Epithelial cell of esophagus (primary cell): ENCODE measurements around the gene SPRR3.

ENCODE experiments used
- DNase-seq: peaks from one replicate; pipeline ENCODE4 v3.0.0; 2010; ENCODE audit warnings: low read depth
- H3K4me3 ChIP-seq: 2 replicates; pipeline ENCODE4 v1.5.1; 2011; ENCODE audit warnings: mild to moderate bottlenecking, low read length, control low read depth
- TF ChIP-seq, protein P1 (sequence below): IDR thresholded peaks from 2 replicates; pipeline ENCODE4 v1.5.1; 2011; ENCODE audit warnings: low read depth, mild to moderate bottlenecking, low read length, control low read depth, inconsistent platforms; ENCODE audit not compliant: insufficient read depth; ENCODE audit errors: missing control alignments

SPRR3 gene

GRCh38 chr1:152968248-152968647, 33.3 kb upstream of the SPRR3 start:
- H3K4me3 ChIP-seq = no peak overlapping the region
- no peak for DNase-seq
- TF ChIP-seq, protein P1, sequence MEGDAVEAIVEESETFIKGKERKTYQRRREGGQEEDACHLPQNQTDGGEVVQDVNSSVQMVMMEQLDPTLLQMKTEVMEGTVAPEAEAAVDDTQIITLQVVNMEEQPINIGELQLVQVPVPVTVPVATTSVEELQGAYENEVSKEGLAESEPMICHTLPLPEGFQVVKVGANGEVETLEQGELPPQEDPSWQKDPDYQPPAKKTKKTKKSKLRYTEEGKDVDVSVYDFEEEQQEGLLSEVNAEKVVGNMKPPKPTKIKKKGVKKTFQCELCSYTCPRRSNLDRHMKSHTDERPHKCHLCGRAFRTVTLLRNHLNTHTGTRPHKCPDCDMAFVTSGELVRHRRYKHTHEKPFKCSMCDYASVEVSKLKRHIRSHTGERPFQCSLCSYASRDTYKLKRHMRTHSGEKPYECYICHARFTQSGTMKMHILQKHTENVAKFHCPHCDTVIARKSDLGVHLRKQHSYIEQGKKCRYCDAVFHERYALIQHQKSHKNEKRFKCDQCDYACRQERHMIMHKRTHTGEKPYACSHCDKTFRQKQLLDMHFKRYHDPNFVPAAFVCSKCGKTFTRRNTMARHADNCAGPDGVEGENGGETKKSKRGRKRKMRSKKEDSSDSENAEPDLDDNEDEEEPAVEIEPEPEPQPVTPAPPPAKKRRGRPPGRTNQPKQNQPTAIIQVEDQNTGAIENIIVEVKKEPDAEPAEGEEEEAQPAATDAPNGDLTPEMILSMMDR = no peak

- H3K4me3 ChIP-seq = no peak overlapping the region
- TF ChIP-seq, protein P1 = no peak
- DNase-seq = peak; percentile 52
Observed at GRCh38 chr1:152969036-152969435, 32.5 kb upstream of the SPRR3 start.

GRCh38 chr1:152970495-152970894, 31.1 kb upstream of the SPRR3 start, which contains the start of gene SPRR4:
TSS of gene SPRR4 (plus strand) at chr1:152970648. CDS start at chr1:152971891, 1,243 bp downstream.
- no peak for DNase-seq
- no peak within 1 kb of the TSS for H3K4me3 ChIP-seq
- TF ChIP-seq, protein P1 = no peak

- TF ChIP-seq, protein P1 = no peak
- peak; percentile 93 for DNase-seq
- H3K4me3 ChIP-seq = no peak overlapping the region
Observed at GRCh38 chr1:152972196-152972886, 29.2 kb upstream of the SPRR3 start.

- TF ChIP-seq, protein P1 = no peak
- H3K4me3 ChIP-seq = no peak overlapping the region
- no peak for DNase-seq
Observed at GRCh38 chr1:152976688-152977087, 24.9 kb upstream of the SPRR3 start.

GRCh38 chr1:152977614-152978013, 23.9 kb upstream of the SPRR3 start:
- TF ChIP-seq, protein P1 = no peak
- no peak for DNase-seq
- H3K4me3 ChIP-seq = no peak overlapping the region

GRCh38 chr1:152980676-152981075, 20.9 kb upstream of the SPRR3 start:
- H3K4me3 ChIP-seq = no peak overlapping the region
- TF ChIP-seq, protein P1 = no peak
- DNase-seq = no peak
